HG03025 (cell line): ENCODE measurements around the gene CBLB.

Experiments
- ATAC-seq: cut with Tn5 transposase; IDR thresholded peaks from one replicate; pipeline ENCODE4 v1.9.1; 2021; ENCODE audit warnings: mild to moderate bottlenecking, moderate library complexity; ENCODE audit not compliant: unreplicated experiment, low FRiP score

The CBLB gene

DNA sequence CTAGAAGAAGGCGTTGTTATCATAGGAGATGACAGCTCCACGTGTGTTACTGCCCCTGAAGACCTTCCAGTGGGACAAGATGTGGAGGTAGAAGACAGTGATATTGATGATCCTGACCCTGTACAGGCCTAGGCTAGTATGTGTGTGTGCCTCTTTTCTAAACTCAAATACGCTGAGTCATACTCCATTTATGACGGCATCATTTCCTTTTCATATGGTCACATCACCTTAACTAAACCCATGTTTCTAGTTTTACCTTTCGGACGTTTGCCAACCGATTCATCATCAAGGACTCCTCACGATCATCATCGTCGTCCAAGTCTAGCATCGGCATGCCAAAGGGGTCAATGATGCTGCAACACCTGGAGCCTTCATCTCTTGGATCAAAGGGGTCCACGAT lies 149.0 kb downstream of the CBLB start:
- ATAC-seq = no peak

DNA sequence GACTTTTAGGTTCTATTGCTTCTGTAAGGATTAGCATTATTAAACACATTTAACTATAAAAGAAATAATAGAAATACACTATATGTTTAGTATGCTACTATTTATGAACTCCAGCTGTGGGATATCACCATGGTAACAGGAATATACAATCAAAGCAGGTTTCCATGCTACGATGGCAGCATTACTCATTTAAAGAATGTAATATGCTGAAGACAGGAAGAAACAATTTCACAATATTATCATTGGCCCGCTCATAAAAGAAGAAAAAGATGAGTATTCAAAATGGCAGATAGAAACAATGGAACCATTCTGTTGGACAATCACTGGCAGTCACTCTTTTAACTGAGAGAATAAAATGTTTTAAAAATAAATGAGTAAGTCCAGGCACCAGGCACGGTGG lies 153.4 kb downstream of the CBLB start:
- ATAC-seq = no peak

DNA sequence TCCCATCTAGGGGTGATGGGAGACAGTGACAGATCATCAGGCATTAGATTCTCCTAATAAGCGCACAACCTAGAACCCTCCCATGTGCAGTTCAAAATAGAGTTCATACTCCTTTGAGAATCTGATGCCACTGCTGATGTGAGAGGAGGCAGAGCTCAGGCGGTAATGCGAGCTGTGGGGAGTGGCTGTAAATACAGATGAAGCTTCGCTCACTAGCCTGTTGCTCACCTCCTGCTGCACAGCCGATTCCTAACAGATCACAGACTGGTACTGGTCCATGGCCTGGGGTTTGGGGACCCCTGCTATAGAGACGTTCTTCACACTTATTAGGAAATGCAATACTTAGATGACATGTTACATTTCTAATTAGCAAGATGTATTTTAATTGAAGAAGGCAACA lies 154.4 kb downstream of the CBLB start:
- no peak for ATAC-seq

DNA sequence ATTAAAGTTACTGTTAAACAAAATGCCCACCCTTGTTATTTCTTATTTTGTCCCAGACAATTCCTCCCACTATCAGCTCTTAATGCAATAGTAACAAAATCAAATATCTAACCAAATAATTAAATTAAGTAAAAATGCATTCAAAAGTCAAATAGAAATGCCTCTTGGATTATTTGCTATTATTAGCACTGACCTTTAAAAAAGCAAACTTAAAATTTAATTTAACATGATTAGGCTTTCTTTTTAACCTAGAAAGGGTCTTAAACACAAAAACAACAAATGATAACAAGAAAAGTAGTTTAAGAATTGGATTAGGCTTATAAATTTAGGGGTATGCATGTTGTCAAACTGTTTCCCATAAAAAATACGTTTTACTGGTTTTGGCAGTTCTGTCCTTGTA lies 159.8 kb downstream of the CBLB start:
- ATAC-seq = no peak

DNA sequence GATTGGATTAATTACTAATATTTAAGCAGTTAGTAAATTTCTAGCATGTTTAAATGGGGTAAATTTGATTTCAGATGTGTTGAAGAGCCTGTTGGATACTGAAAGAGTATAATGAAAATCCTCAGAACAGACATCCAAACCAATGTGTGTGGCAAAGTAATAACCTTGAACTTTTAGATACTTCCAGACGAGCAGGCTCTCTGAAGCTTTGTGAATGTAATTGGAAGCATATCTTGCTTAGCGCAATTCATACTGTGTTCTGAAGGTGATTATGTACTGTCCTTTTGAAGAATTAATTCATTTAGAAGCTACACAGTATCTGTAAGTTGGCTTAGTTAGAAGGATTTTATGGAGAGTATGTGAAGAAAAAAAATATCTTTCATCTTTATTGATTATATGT lies 161.8 kb downstream of the CBLB start:
- no peak for ATAC-seq

DNA sequence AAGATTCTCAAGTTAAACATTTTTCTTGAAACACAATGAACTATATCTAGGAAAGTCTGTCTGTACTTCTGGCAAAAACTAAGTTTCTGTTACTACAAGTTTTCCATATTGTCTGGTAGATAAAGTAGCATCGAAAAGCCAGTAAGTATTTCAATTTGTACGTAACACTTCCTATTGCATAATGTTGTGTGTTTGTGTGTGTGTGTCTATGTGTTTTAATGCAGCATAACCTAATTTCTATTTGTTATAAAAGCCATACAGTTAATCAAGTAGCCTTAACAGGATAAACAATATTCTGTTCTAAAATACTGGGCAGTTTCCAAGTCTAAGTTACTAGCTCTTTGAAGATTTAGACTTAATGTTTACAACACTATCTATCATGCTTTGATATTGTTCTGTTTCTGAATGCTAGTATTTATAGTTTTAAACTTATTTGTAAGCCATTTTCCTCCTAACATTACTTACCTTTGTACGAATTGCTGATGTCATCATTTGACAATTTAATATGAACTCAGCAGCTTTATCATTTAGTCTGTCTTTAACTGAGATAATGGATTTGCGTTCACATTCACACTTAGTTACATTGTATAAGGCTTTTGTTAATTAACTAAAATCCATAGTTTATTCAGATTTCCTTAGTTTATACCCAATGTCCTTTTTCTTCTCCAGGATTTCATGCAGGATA lies 163.9 kb downstream of the CBLB start:
- ATAC-seq = no peak

DNA sequence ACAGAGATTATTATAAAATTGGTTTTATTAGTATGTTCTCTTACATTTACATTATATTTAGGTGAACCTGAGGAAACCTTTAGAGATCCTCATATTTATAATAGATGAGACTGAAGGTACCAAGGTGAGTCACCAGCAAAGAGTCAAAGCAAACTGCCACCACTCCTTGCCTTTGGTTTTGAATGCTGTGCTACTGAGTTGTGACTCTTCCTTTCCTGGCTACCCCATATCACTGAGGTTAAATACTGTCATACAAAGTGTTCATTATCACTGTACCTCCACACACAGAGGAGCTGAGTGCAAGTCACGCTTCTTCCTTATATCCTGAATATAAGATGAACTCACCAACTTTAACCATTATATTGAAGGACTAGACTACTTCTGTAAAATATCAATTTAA lies 168.2 kb downstream of the CBLB start:
- no peak for ATAC-seq

DNA sequence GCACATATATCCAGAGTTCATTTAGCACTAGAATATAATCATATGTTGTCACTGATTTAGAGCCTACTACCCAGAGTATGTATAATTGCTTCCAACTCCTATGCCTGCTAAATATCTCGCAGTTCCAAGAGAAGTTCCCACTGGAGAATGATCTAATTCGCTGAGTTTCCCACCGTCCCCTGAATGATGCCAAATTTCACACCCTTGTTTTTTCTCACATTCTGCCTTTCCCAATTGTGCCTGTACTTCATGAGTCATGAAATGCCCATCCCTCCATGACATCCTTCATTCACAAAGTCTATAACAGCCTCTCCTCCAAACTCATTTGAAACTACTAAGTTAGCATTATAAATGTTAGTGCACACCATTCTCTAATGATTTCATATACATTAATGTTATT lies 177.2 kb downstream of the CBLB start:
- no peak for ATAC-seq

DNA sequence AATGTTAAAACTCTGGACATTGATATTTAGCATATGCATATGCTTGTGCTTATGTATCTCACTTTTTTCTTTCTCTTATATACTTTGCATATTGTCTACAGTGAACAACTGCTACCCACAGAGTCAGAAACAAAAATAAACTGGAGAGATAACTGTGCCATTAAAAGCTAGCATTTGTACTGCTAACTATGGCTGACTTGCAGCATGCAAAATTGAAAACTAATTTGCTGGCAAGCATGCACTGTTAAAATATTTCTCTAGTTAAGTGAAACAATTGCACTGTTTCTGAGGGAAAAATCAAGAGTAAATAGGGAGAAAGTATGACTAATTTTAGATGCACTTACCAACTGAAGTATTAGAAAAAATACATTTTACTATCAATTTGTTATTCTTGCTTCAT lies 177.8 kb downstream of the CBLB start:
- ATAC-seq = no peak

DNA sequence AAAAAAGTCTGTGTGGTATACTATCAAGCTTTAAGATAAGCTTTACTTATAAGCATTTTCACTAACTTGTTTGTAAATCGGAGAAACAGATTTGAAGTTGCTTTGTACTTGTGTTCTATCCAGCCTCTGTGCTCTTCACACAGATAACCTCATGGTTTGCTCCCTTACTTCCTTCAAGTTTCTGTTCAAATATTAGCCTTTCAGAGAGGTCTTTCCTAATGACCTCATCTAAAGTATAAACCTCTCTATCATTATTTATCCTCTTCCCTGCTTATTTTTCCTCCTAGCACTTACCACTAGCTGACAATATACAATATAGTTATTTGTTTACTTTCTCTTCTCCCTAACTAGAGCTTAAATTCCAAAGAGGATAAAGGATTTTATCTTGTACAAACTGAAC lies 180.0 kb downstream of the CBLB start:
- no peak for ATAC-seq

DNA sequence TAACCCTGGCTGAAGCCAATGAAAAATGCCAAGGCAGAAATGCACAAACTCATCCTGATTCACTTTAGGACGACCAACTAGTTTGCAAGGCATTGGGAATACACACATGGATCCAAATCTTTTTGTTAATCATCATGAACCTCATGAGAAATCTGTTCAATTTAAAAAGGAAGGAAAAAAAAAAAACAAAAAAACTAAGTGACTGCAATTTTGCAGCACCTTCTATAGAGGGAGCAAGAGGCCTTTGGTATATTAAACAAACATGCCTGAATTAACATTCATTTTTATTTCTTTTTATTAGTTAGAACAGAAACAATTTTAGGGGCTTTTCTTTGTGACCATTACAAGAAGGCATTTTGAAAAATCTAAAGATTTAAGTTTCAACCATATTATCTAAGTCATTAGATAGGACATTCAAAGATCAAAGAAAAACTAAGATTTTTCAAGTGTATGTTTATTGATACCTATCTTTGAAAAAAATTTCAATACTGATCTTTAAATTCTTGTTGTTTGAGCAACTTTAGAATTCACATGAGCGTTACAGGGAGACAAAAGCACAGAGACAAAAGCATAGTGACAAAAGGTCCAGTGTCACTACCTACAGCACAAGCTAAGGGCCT lies 182.4 kb downstream of the CBLB start:
- no peak for ATAC-seq

DNA sequence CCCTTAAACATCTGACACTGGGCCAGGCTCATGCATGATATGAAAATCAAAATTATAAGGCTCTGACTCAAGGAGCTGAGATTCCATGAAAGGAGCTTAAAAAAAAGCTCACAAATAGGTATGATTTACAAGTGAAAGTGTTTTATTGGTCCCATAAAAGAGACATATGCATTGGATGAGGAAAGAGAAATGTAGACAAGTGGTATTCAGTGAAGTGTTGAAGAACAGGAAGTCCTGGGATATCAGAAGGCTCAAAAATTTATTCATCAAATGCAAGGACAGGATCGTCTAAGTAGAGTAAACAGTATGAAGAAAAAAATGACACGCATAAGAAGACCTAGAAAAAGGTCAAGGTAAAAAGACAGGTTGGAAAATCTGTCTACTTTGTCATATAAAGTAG lies 188.9 kb downstream of the CBLB start:
- ATAC-seq = no peak

DNA sequence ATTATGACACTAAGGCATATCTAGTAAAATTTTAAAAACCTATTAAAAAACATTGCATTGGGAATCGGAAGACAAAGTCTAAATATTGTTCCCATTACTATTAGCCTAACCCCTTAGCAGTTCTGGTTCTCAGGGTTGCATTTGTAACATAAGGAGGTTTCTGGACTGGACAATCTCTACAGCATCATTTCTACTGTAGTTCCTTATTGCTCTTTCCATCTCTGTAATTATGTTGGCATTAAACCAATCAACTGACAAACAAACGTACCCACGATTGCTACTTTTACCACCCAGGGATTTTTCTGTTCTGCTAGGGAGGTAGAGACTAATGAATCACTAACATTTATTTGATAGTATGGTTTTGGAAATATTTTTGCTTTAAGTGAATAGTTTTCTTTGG lies 190.8 kb downstream of the CBLB start:
- no peak for ATAC-seq

DNA sequence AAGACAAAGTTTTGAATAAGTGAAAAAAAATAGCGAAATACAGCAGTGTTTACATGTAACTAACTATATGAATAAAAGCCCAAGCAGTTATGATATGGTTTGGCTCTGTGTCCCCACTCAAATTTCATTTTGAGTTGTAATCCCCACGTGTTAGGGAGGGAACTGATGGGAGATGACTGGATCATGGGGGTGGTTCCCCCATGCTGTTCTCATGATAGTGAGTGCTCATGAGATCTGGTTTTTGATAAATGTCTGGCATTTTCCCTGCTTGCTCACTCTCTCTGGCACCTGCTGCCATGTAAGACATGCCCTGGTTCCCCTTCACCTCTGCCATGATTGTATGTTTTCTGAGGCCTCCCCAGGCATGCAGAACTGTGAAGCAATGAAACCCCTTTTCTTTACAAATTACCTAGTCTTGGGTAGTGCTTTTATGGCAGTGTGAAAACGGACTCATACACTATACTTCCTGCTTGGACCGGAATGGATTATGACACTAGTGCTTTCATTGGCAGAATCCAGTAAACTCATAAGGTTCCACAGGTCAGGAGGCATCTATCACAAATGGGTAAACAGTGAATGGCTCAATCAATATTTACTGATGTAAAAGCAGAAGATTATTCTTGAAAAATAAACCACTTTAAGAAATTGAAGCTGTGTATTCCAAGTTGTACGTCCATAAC lies 192.1 kb downstream of the CBLB start:
- no peak for ATAC-seq

DNA sequence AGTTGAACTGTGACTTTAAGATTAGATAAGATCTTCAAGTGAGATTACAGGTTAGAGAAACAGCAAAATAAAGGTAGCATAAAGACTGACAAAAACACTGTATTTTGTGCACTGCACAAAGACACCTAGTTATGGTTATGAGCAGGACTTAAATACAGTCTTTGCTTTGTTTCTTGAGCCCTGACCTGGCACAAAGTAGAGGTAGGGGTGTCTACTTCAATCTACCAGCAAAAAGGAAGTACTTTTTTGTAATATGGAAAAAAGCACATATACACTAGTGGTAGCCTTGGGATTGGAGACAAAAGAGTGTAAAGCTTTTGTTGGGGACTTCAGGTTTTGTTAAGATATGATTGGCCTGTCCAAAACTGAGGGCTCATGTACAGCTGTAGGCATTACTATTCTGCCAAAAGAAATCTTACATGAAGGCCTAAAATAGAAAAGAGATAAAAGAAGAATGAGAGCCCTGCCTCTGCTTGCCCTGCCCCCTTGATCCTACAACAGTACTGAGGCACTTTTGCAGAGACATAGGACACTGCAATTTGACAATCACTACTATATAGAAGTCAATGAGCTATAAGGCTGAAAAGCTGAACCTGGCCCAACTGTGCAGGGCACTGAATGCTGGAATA lies 194.3 kb downstream of the CBLB start:
- no peak for ATAC-seq

DNA sequence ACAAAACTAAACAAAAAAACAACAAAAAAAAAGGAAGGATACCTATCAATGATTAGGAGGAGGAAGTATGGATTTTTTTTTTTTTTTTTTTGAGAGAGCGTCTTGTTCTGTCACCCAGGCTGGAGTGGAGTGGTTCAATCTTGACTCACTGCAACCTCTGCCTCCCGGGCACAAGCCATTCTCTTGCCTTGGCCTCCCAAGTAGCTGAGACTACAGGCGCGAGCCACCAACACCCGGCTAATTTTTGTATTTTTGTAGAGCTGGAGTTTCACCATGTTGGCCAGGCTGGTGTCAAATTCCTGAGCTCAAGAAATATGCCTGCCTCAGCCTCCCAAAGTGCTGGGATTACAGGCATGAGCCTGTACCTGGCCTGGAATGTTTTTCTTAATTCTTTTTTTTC lies 195.8 kb downstream of the CBLB start:
- no peak for ATAC-seq

DNA sequence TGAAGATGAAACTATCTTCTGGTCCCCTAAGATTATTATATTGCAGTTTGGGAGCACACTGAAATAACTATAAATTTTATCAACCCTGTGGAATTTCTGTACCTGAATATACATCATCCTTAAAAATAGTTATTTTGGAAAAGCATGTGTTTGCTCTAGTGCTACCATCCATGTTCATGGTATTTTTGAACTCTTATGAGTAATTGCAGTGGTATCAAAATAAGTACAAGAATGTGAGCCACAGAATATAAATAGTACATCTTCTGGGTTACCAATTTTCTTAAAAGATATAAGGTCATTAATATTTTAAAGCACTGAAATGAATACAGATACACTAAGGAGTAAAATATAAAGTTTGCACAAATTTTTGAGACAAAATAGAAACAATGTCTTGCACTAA lies 206.5 kb downstream of the CBLB start:
- no peak for ATAC-seq

DNA sequence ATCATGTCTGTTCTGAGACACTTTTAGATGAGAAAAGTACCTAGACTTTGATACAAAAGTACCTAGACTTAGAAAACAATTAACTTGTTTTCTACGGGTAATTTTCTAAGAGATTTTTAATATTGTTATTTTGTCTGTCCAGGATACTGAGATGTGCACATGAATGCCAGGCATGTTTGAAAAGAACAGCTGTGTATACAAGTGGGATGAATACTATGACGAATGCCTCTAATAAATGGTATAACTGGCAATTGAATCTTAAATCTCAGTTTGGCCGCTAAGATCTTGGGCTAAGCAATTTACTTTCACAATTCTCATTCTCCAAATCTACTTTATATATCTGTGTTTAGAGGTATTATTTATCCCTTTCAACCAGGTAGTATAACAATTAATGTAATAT lies 207.4 kb downstream of the CBLB start:
- no peak for ATAC-seq

DNA sequence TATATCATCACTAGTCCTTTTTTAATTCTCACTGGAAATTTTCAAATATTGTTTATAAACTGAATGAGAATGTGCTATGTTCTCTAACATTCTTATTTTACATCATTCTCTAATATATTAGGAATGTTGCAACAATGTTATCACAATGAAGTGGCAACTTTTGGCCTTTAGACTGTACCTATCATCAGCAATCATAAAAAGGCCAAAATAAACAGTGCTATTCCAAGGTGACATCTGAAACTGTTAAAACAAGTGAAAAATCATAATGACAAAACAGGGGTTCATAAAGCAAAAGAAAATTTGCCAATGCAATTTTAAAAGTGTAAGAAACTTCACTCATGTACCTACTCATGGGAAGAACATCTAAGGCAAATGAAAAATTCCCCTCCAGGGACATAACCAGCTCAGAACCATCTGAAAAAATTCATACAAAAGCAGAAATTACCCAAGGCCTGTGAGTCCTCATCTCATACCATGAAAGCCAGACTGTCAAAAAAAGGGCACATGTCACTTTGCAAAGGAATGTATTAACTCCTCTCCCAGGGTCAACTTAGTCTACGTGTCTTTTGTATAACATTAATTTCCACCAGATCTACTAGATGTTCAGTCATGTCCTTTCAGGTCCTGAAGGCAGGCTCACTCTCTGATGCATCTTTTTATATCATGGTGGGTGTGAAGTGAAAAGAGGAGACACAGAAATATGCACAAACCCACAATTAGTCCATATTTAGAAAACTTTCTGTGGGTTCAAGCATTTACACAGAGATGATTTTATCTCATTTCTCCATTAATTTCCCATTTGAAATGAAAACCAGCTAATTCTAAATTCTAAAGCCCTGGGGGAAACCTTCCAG lies 211.9 kb downstream of the CBLB start:
- no peak for ATAC-seq

DNA sequence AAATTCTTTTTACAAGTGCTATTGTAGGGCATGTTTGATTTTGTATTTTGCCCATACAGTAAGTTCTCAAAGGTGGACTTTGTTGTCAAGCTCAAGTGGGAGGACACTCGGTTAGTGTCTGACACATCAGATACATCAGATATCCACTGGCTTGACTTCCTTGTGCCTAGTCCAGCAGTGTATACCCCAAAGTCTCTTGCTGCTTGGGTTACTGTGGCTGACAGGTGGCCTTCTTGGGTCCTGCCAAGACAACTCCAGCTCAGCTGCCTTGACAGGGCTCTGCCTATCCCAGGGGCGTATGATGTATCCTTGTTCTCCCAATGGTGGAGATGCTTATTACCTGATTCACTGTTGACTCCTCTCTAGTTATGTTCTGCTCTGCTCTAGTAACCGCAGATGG lies 214.9 kb downstream of the CBLB start:
- ATAC-seq = no peak

DNA sequence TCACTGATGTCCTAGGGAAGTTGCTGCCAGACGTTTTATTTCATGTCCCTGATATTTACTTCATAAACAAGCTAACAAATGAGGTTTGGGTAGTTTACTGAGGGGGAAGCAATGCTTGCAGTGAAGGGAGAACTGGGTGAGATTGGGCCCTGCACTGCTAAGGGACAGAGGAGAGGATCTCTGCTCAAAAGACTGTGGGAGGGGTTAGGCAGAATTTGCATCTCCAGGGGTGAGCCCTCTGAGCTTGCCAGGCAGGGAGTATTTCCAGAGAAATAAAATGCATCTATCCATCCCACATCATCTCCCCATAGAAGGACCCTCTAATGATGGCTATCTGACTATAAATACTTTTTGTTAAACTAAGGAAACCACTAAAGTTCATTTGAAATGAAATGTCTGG lies 215.6 kb downstream of the CBLB start:
- ATAC-seq = no peak
